HG03432 (cell line): Measurements from ENCODE around the gene TES.
"Not testable (repeated sequence)": the region's sequence is repeated elsewhere in the genome, so short reads cannot be mapped to it uniquely, and the experiment has no call there.

Experiments
- ATAC-seq: cut with Tn5 transposase; IDR thresholded peaks from one replicate; pipeline ENCODE4 v1.9.1; 2021; ENCODE audit warnings: mild to moderate bottlenecking, moderate library complexity; ENCODE audit not compliant: unreplicated experiment

The TES gene, protein sequence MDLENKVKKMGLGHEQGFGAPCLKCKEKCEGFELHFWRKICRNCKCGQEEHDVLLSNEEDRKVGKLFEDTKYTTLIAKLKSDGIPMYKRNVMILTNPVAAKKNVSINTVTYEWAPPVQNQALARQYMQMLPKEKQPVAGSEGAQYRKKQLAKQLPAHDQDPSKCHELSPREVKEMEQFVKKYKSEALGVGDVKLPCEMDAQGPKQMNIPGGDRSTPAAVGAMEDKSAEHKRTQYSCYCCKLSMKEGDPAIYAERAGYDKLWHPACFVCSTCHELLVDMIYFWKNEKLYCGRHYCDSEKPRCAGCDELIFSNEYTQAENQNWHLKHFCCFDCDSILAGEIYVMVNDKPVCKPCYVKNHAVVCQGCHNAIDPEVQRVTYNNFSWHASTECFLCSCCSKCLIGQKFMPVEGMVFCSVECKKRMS

DNA sequence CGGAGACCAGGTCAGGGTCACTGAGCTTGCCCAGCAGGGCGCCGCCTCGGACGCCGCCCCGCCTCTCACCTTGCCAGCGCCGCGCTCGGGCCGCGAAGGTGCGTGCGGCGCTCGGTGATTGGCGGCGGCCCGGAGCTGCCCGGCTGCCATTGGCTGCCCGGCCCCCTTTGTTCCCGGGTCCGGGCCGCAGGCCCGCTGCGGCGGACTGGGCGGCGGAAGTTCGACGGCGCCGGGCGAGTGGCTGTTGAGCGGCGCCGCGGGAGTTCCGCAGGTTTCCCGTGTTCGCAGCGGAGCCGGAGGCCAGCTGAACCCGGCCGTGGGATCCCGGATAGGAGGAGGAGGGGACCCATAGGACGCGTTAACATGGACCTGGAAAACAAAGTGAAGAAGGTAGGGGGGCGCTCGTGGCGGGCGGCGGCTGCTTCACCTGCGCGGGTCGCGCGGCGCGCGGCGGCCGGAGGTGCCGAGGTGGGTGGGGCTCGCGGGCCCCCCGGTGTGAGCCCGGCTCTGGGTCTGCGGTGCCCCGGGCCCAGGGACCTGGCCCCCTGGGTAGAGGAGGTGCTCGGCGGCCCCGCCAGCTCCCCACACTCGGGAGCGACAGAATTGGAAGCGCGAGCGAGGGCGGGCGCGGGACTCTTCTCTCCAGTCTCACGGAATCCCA lies at the start of gene TES:
Gene TES, plus strand, starts transcription at position 195 of the 661 bp plus-strand sequence. Its CDS starts 169 bp downstream, at position 364.
- peak; percentile 90 for ATAC-seq

DNA sequence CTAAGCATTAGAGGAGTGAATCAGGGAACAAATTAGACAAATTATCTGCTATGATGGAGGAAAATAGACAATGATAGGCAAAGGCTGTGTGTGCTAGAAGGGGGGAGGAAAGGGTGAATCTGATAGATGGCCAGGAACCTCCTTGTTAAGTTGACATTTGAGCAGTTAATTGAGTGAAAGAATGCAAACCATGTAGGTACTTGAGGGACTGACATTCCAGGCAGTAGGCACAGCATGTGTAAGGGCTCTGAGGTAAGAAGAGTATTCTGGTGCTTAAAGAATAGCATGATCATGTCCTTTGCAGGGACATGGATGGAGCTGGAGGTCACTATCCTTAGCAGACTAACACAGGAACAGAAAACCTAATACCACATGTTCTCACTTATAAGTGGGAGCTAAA lies 48.6 kb upstream of the TES start:
- no peak for ATAC-seq

DNA sequence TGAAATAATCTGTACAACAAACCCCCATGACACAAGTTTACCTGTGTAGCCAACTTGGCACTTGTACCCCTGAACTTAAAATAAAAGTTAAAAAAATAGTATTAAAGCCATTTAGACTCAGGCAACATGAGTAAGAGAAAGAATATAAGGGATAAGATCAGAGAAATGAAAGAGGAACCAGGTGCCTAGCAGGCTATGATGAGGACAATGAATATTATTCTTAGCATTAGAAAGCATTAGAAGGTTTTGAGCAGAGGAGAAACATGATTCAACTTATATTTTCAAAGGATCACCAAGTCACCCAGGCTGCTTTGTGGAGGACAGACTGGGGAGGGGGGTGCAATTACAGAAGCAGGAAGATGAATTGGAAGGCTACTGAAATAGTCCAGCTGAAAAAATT lies 48.1 kb upstream of the TES start:
- ATAC-seq, result peak; percentile 53

DNA sequence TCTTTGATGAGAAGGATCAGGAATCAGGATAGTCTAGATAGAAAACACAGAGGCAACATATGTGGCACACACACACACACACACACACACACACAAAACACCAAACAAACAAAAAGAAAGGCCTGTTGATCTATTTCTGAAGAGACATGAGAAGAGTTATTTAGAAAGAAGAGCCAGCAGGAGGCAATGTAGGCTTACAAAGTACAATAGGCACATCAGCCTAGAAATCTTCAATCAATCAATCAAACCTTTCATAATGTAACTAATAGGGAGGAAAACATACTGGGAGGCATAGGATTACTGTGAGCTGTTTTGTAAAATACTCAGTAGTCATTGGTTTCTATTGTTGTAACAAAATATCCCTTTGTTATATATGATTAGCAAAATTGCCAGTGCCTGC lies 47.3 kb upstream of the TES start:
- no peak for ATAC-seq

DNA sequence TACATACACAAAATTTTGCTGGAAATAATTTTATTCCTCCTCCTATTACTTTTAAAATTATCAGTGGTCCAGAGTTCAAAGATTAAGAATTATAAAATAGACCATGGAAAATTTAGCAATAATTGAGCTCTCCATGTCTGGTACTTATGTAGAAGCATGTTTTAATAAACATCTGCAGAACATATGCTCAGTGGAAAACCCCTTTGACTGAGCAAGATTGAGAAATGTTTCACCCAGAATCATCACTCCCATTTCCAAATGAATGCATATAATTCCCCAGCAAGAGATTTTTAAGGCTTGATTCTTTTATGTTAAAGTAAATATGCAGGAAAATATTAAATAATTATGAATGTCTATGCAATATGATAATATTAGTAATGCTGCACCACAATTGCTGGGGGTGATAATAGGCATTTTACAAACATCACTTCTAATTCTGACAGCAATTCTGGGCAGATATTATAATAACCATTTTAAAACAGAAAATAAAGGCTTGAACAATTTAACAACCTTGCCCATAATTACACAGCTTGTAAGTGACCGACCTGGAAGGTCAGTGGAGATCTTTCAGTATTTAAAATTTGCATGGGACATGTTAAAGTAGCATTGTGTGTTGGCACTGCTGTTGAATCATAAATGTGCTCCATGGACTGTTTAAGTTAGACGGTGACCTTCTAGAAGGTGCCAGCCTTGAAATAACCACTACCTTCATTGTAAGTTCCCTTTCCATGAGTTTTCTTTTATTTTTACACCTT lies 45.6 kb upstream of the TES start:
- ATAC-seq, result no peak

DNA sequence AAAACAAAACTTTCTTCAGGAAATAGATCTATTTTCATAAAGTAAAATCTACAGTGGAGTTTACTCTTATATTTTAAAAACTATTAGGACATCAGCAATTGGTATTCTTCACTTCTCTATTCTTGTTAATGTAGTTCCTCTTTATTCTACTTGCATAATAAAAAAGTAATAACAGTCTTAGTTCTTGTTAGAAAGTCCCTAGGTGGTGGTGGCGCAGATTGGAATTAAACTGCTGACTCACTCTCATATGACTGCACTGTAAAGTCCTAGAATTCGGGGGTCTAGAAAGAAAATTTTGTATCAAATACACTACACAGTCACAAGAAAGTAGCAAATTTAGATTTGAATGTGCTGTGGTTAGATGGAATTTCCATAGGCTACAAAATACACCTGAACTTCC lies 44.6 kb upstream of the TES start:
- peak; percentile 72 for ATAC-seq

DNA sequence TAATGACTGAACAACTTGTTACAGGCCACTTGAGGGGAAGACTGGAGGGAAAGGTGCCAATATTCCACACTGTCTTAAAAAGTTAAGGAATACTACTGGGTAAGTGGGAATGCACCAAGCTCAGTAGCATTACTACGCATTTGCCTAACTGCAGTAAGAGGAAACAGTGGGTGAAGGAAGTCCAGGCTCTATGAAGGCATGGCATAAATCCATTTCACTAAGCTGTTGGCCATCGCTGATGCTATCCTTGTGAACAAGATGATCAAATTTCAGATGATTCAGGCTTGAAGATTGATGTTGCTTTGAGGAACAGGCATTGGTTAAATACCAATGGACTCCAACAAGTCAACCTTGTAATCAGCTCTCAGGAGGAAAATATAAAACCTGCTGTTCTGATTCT lies 44.2 kb upstream of the TES start:
- no peak for ATAC-seq

DNA sequence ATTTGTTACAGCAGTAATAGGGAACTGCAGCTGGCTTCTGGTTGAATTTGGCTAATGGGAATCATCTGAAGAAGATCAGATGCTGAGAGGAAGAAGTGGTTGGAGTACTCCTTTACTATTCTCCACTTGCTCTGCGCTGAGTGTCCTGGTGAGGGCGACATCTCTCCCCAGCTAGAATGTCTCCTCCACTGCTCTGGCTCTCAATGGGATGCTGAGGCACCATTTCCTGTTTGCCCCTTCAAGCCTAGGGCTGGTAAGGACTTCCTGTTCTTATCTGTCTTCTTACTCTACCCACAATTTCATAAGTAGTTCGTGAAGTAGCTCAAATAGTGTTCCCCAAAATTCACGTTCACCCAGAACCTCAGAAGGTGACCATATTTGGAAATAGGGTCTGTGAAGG lies 43.2 kb upstream of the TES start:
- no peak for ATAC-seq

DNA sequence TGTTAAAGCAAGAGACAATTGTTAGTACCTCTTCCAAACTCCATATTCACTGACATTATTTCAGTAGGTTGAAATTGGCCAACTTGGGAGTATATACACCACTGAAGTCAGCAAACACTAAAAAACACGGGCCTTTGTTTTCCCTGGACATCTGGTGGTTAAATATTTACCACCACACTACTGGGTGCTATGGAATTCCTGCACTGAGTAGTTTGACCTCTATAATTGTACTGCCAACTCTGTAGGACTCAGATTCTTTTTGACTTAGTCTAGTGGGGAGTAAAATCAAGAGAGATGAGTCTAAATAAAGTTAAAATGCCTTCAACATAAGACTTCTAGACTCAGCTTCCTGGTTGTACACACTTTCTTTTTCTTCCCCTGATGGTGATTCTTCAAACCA lies 41.3 kb upstream of the TES start:
- no peak for ATAC-seq

DNA sequence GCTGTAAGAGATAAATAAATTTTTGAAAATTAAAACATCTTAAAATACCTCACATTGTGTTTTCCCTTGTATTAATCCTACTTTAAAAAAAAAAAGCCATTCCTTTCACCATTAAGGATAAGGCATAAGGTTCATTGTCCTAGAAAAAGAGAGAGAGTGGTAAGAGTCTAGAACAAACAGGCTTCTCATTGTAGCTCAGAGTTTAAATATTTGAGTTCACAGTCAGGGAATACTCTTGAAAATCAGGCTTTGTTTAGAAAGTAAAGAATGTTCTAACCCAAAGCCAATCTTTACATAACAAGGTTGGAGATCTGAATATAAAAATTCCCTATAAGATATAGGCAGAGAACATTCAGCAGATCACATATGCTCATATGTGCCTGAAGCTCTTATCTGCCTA lies 40.2 kb upstream of the TES start:
- no peak for ATAC-seq

DNA sequence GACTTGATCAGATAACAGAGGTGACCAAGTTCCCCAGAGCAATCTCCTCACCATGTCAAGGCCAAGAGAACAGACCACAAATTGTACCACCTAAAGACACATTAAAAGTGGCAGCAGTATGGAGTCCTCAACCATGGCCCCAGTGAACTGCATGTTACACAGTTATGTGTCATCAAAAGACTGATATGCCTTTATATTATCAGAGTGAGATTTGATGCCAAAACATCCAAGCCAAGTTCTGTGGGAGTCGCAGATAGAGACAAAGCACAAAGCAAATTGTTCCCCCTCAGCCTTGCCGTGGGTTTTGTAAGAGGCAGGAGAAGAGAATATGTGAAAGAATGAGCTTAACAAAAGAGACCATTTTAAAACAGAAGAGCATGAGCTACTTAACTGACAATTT lies 39.2 kb upstream of the TES start:
- no peak for ATAC-seq

DNA sequence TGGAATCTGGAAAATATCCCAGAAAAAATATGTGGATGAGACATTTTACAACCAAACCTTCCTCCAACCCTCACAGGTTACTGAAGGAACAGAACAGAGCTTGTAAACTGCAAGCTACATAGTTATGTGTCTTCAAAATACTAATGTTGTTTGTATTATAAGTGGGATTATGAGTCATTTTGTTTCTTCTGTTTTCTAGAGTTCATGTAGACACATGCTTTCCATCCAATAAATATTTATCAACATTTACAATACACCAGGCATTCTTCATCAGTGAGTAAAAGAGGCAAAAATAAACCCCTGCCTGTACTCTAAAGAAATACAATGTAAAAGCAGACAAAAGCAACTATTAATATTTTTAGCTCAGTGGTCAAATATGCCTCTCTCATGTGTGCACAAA lies 38.0 kb upstream of the TES start:
- no peak for ATAC-seq

DNA sequence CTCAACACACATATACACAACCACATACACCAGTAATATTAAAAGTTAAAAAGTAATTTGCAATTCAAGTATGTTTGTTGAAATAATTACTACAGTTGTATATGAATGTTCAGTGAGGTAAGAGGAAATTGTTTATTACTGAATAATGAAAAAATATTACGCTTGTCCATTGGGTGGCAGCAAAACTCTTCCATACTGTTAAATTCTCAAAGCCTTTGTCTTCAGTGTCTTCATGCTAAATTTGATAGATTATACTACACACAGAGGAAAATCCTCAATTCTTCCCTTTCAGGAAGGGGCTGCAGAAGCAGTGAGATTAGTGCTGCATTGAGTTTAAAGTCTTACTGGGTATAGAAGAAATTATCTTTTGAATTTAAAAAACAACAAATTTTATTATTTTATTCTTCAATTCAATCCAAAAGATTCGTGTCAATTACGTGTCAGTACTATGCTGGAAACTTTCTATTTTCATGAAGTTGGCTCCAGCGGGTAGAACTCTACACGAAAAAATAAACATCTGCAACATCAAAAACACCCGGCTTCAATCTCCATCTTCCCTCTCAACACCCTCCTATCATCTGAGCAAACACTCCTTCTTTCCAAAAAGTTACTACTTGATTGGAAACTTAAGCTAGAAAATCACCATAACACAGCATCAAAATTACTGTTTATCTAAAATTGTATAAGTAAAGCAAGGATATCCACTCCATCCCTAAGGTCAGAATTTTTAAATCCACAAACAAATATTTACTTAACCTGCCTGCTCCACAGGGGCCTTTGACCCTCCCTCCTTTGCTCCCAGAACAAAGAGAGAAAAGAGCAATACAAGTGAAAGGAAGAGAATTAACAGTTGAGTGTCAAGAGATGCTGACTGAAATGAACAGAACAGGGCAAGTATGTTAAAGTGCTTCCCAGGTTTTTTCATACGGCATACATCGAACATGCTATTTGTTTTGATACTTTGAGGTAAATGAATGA lies 37.0 kb upstream of the TES start:
- peak; percentile 61 for ATAC-seq

DNA sequence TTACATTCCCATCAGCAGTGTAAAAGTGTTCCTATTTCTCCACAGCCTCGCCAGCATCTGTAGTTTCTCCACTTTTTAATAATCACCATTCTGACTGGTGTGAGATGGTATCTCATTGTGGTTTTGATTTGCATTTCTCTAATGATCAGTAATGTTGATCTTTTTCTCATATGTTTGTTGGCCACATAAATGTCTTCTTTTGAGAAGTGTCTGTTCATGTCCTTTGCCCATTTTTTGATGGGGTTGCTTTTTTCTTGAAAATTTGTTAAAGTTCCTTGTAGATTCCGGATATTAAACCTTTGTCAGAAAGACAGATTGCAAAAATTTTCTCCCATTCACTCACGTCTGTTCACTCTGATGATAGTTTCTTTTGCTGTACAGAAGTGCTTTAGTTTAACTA lies 35.2 kb upstream of the TES start:
- not testable (repeated sequence) for ATAC-seq

DNA sequence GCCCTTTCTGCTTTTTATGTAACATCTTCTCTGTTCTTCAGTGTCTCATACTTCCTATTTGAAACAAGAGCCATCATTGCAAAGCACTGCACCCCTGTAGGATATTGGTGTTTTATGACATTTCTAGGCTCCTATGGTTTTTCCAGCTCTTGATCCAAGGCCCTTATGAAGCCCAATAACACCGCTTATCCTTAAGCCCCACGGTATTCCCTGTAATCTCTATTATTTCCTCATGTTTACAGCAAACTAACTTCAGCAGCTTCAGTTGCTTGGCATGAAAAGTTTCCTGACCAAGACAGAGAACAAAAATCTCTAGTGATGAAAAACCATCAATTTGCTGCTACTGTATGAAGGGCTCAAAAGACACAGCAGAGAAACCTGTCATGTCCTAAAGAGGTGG lies 34.1 kb upstream of the TES start:
- no peak for ATAC-seq

DNA sequence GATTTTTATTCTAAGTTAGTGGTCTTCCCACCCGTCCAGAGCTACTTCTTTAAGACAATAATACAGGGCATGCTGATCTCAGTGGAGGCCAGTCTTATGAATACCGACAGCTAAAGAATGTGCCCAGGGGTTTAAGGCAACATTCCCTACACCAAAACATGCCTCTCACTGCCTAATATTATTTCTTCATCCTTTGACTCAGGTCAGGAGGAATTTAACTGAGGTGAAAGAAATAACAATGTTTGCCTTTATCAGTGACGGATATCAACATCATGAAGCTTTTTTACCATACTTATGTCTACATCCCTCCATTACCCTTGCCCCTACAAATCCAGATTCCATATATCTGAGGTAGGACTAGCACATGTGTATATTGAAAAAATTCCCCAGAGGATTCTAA lies 33.3 kb upstream of the TES start:
- ATAC-seq, result no peak

DNA sequence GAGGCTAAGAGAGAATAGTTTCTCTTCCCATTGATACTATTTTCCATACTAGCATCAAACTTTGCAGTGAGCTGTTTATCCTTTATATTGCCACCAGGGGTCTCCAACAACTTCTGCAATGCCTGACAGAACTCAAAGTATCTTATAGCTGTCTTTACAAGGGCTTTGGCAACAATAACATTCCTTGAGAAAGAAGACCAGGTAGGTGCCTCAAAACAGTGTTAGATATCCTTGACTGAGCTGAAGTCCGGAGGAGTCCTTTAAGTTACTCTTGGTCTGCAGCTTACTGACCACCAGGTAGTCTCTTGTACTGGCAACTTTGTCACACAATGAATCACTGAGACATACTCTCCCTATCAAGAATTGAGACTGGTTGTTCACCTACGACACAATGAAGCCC lies 30.0 kb upstream of the TES start:
- ATAC-seq, result peak; percentile 92

DNA sequence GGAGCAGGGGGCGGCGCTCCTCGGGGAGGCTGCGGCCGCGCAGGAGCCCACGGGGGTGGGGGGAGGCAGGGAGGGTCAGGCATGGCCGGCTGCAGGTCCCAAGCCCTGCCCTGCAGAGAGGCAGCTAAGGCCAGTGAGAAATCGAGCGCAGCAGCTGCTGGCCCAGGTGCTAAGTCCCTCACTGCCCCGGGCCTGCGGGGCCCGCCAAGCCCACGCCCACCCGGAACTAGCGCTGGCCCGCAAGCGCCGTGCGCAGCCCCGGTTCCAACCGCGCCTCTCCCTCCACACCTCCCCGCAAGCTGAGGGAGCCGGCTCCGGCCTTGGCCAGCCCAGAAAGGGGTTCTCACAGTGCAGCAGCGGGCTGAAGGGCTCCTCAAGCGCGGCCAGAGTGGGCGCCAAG lies 28.3 kb upstream of the TES start:
- ATAC-seq, result no peak

DNA sequence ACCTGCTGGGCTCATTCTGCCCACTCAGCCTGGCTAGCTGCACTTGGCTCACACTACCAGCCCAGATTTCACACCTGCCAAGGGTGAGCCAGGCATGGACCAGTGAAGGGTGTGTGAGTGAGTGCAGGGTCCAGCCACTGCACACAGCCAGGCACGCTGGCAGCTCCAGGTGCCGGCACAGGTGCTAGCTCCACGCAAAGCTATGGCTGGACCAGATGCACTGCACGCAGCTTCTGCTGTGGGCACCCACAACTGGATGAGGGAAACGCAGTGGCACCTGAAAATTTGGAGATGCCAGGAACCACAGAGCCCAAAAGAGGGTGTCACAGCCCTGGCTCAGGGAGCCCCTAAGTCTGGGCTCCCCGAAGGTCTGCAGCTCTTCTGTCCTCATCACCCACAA lies 24.9 kb upstream of the TES start:
- ATAC-seq, result no peak

DNA sequence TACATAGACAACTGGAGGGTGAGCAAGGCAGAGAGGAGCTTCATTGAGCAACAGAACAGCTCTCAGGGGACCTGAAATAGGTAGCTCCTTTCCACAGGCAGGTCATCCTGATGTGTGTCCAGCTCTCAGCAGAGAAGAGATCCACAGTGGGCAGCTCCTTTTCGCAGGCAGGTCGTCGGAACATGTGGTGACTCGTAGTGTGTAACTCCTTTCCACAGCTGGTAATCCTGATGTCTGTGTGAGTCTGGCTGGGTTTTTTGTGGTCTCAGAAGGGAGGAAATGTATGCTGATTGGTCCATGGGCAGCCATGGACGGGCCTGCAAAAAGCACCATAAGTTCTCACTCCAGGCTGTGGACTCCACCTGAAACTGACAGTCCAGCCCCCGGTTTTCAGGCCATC lies 24.4 kb upstream of the TES start:
- no peak for ATAC-seq

DNA sequence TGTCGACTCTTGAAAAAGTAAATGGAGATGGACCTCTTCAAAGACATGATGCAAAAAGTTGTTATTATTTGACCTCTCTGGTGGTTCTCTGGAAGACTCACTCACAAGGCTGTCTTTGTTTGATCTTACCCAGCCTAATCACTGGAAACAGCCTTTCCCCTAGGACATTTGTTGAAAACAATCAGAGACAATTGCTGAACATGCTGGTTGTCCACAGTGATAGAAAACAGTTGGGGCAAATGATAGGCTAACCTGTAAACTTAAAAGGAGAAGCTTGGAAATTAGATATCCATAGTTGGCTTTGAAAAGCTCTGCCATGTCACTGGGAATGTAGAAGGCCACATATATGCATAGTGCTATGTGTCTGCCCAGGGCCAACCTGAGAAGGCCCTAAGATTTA lies 22.9 kb upstream of the TES start:
- no peak for ATAC-seq
